Activated T-cell treated with anti-CD3 and anti-CD28 coated beads for 24 hours (primary cell): Measurements from ENCODE around the gene STIMATE.

ENCODE experiments used
- DNase-seq: peaks from one replicate; pipeline ENCODE4 v3.0.0-alpha.2; 2020; ENCODE audit warnings: low read depth

Gene STIMATE

DNA sequence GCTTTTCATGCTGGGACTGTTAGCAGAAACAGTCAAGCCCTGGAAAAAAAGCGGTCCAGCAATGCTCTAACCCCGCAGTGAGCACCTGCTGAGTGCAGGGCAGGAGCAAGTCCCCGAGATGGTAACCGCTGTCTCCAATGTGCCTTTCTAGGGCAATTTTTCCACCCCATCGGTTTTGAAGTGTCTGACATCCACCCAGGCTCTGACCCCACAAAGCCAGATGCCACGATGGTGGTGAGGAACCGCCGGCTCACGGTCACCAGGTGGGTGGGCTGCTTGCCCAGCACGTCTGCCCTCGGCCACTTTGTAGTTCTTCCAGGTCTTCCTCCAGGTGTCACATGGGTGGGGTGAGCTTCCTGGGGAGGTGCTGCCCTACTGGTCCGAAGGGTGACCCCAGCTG lies 106.0 kb downstream of the STIMATE start:
- DNase-seq, result no peak

DNA sequence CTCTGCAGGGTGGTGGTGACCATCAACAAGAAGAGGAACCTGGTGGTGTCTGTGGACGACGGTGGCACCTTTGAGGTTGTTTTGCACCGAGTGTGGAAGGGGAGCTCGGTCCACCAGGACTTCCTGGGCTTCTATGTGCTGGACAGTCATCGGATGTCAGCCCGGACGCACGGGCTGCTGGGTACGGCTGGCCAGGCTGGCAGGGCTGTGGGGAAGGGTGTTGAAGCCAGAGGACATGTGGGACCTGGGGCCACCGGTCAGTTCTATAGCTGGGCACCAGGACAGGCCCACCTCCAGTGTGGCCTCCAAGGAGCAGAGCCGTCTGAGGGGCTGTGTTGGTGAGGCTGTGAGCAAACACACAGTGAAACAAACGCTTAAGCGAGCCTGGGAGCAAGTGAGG lies 106.6 kb downstream of the STIMATE start:
- DNase-seq, result no peak

DNA sequence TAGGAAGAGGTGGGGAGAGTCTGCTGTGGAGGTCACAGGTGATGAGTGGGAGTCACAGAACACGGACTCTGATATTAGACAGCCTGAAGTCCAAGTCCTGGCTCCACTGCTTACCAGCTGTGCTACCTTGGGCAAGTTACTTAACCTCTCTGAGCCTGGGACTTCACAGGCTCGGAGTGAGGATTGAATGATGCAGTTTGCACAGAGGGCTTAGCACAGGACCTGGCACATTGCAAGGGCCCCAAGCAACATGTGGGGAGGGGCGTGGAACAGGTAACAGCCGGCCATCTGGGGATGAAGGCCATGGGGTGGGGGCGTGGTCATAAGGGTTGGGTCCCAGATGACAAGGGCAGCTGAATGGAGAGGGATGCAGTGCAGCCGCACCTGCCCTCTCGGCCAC lies 107.0 kb downstream of the STIMATE start:
- no peak for DNase-seq

DNA sequence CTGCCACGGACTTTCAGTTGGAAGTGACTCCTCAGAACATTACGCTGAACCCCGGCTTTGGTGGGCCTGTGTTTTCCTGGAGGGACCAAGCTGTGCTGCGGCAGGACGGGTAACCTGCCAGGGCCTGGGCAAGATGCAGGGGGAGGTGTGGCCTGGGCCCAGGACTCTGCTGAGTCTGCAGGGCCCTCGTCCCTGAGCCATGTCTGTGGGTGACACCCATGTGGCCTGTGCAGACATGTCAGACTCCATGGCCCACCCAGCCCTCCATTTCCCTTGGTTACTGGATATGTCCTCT lies 107.7 kb downstream of the STIMATE start:
- no peak for DNase-seq

DNA sequence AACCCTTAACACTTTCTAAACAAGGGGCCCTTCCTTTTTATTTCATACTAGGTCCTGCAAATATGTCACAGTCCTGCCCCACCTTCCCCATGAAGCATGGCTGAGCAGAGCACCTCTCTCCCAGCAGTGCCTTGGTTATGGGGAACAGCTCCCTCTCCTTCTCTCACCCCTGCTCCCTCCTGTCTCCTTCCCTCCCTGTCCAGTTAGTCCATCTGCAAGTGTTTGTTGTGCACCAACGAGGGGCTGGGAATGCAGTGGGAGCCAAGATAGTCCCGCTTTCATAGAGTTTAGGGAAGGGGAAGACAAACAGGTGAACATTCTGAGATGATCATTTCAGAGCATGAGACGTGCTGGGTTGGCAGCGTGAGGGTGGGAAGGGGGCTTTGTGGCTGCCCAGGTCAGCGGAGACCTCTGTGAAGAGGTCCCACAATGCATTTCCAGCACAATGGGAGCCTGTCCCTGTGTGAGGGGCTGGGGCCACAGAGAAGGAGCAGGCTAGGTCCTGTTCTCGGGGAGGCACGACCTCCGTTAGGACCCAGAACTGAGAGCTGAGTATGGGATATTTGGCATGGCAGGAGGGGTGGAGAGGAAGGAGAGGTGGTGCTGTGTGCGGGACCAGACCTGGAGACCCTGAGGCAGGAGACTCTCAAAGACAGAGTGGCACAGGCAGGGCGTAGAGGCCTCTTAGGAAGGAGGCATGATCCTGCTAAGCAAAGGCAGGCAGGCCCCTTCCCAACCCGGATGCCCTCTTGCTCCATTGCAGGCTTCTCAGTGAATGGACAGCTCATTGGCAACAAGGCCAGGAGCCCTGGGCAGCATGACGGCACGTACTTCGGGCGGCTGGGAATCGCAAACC lies 108.2 kb downstream of the STIMATE start:
- no peak for DNase-seq

DNA sequence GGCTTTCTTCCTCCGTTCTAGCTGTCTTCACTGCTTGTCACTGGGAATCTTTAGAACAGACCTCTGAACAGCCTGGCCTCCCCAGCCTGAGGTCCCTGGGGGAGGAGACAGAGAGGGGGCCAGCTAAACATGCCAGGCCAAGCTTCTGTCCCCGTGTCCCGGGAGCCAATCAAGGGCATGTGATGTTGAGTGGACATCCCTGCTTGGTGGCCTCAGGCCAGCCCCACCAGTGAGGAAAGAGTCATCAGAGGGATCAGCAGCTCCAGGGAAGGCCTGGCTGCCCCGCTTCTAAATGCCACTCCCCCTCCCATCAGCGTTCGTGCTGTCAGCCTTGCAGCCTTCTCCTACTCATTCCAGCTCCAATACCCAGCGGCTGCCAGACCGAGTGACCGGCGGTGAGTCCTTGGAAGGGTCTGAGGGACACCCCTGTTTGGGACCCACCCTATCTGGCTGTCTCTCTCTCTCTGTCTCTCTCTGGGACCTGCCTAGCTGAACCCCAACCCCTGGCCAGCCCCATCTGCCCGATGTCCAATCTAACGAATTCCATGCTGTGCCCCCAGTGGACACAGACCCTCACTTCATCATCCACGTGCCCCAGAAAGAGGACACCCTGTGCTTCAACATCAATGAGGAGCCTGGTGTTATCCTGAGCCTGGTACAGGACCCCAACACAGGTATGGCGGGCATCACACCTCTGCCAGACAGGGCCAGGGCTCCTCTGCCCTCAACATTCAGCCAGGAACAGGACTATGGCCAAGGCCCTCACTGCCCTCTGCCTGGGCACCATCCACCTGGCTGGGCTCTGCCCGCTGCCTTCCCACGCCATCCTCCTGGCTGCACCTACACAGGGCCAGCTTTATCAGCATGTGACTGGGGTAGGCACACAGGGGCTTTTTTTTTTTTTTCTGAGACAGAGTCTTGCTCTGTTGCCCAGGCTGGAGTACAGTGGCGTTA lies 109.4 kb downstream of the STIMATE start:
- DNase-seq, result no peak

DNA sequence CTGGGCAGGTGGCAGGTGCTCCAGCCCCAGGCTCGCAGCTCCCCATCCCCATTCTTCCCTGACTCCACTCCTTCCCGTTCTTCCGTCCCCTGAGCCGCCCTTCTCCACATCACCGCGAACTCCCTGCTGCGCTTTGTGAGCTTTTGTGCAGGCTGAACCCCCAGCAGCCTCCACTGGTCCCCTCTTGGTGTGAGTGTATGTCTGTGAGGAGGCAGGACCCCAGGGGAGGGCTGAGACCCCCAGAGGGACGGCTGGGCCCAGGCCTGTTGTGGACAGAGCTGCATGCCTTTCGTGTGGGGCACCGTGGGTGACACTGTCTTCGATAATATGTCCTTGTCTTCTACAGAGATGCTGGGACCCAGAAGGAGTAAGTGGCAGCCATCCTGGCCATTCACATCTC lies 110.1 kb downstream of the STIMATE start:
- no peak for DNase-seq
